ENCODE measurements around the gene OR8D2. TPM values are rescaled to one million over a fixed set of nuclear protein-coding genes. Genes with fewer than 3 reads are reported as not detected.

The OR8D2 gene
- total RNA-seq (2014; rRNA removed; shearing (Covaris generic)): not detected in 2 replicates
- polyA plus RNA-seq (2014; cell fraction: nucleus; rRNA removed): not detected in 2 replicates

- no peak for DNase-seq (ENCODE audit: extremely low read depth, low read depth)
Measured at GRCh38 chr11:124320097-124320496, at the start of gene OR8D2. Gene OR8D2, minus strand, starts transcription at chr11:124320197. Its CDS starts 0 bp downstream, at chr11:124320197.

GRCh38 chr11:124359566-124359965, 39.6 kb upstream of the OR8D2 start:
- DNase-seq (ENCODE audit: extremely low read depth, low read depth): no peak

DNA sequence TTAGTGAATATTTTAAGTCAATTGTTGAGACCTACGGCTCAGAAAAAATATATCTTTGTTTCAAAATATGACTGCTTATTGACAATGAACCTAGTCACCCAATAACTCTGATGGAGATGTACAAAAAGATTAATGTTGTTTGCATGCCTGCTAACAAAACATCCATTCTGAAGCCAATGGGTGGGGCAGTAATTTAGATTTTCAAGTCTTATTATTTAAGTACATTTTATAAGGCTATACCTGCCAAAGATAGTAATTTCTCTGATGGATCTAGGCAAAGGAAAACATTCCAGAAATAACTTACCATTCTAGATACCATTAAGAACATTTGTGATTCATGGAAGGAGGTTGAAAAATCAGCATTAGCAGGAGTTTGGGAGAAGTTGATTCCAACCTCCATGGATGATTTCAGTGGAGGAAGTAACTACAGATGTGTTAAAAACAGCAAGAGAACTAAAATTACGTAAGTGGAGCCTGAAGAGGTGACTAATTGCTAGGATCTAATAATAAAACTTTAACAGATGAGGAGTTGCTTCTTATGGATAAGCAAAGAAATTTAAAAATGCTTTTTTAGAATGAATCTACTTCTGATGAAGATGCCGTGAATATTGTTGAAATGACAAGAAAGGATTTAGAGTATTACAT, 26.4 kb upstream of the OR8D2 start:
- no peak for DNase-seq (ENCODE audit: extremely low read depth, low read depth)

DNA sequence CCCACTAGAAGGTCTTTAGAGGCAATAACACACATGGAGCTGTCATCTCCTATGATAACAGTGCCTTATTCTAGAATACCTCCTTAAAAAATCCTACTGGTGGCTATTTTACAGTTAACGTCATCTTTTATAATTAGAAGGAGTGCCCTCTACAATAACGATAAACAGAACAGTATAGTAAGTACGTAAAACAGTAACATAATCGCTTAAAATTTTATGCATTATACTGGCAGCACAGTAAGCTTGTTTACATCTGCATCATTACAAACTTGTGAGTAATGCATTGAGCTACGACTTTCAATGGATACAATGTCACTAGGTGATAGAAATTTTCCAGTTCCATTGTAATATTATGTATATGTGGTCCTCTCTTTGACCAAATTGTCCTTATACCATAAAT, 24.3 kb upstream of the OR8D2 start:
- DNase-seq (ENCODE audit: extremely low read depth, low read depth): no peak

DNA sequence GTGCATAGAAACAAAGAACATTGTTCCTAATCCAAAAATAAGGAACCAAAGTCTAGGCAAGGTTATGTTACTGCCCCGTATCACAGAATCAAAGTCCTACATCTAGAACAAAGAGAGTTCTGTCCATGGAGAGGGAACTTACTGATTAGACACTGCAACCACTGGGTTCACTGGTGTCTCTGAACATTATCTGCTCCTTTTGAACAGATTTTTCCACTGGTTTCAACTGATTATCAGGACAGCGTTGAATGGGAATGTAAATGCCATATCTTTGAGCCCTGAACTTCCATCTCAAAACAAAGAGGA, 20.1 kb upstream of the OR8D2 start:
- no peak for DNase-seq (ENCODE audit: extremely low read depth, low read depth)

DNA sequence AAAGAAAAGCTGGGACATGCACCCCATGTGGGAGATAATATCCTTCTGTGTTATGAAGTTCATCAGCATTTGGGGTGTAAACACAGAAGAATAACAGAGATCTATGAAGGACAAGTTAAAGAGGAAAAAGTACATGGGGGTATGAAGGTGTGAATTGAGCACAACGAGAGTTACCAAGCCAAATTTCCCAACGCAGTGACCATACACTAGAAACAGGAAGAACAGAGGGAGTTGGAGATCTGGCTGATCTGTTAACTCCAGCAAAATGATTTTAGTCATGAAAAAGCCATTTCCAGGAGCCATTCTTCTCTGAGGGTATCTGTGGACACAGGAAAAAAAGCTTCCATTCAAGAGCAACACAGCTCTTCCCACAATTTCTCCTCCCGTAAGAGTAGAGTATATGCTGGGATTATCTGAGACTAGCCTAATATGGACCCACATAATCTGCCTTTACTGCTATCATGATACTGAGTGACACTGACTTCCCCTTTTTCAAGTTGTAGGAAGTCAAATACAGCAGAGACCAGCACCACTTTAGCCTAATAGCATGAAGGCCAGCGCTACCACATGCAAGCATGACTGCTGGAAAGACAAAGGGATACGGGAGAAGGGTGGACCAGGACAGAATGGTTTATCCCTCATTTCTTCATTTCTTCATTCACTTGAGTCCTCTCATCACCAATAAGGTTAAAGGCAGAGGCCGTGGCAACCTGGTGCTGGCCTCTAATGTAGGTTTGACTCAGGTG, 19.6 kb upstream of the OR8D2 start:
- no peak for DNase-seq (ENCODE audit: extremely low read depth, low read depth)

- no peak for DNase-seq (ENCODE audit: extremely low read depth, low read depth)
Measured at GRCh38 chr11:124331873-124332272, 11.9 kb upstream of the OR8D2 start.

DNA sequence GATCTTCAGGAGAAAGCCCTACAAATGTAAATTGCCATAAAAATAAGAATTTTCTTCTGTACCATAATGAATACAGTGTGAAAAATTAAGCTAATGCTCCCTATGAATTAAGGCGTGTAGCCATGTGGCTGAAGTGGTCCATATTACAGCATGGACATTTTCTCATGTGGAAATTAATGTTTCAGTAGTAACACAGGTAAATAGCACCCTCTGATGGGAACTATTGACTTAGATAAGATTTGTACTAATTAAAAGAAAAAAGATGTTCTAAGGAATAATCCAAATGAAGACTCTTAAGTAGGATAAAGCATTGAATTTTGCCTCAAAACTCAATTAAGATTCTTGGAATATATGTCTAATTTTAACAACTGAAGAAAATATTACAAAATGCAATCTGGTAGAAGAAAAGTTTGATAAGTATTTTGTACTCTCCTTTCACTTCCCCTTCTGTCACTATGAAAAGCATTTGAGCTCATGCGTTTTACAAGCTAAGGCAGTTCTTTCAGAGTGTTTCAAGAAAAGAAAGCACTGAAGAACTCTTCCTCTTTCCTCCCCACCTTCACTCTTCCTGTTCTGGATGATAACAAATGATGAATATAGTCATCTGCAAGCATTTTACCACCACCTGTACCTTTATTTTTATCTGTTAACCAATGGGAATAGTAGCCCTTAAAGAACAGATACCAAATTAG, 9.9 kb upstream of the OR8D2 start:
- no peak for DNase-seq (ENCODE audit: extremely low read depth, low read depth)

- no peak for DNase-seq (ENCODE audit: extremely low read depth, low read depth)
Measured at GRCh38 chr11:124327775-124328174, 7.8 kb upstream of the OR8D2 start.

DNA sequence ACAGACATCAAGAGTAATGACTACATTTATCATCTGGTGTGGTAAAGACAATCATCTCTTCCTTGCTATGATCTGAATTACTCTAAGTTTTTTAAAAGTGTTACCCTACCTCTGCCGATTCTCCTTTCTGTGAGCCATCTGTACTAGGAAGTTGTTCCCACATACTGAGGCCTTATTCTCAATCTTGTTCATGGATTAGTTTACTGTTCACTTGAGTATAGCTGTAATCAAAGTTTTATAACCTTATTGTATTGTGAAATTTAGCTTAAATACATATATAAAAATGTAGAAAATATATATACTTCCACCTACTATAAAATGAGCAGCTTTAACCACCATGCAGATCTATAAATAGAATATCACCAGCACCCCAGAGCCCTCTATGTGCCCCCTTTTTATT, 2.4 kb upstream of the OR8D2 start:
- DNase-seq (ENCODE audit: extremely low read depth, low read depth): no peak

GRCh38 chr11:124315052-124315451, 4.9 kb downstream of the OR8D2 start:
- DNase-seq (ENCODE audit: extremely low read depth, low read depth): no peak

- no peak for DNase-seq (ENCODE audit: extremely low read depth, low read depth)
Measured at GRCh38 chr11:124313849-124314248, 6.1 kb downstream of the OR8D2 start, which contains the start of gene OR8D1. Gene OR8D1, minus strand, starts transcription at chr11:124313949. Its CDS starts 3,183 bp downstream, at chr11:124310766.

DNA sequence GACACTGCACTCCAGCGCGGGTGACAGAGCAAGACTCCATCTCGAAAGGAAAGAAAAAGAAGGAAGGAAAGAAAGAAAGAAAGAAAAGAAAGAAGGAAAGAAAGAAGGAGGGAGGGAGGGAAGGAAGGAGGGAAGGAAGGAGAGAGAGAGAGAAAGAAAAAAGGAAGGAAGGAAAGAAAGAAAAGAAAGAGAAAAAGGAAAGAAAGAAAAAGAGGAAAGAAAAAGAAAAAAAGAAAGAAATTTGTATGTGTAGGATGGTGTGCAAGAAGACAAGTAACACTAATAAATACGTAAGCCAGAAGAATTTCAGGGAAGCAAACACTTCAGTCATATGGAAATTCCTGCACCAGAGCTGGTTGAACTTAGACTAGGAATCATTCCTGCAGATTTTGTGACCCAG, 6.9 kb downstream of the OR8D2 start:
- DNase-seq (ENCODE audit: extremely low read depth, low read depth): no peak

DNA sequence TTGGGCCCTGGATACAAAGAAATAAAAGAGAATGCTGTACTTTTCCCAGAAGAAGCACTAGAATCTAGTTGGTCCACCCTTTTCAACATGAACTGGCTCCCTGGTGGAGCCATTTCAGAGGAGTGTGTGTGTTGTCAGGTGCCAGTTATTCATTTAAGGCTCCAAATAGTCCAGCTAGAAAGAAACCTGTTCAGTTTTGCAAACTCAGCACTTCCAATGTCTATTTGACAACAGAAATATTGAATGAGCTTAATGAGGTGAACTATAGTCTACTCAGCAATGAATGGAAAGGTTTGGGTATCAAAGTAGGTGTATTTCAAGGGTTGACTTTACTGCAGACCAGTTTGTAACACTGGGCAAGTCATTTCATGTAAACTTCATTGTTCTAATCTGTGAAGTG, 8.3 kb downstream of the OR8D2 start:
- no peak for DNase-seq (ENCODE audit: extremely low read depth, low read depth)

- DNase-seq (ENCODE audit: extremely low read depth, low read depth): no peak
Measured at GRCh38 chr11:124311269-124311668, 8.7 kb downstream of the OR8D2 start.

GRCh38 chr11:124310721-124311120, 9.3 kb downstream of the OR8D2 start:
- DNase-seq (ENCODE audit: extremely low read depth, low read depth): no peak

DNA sequence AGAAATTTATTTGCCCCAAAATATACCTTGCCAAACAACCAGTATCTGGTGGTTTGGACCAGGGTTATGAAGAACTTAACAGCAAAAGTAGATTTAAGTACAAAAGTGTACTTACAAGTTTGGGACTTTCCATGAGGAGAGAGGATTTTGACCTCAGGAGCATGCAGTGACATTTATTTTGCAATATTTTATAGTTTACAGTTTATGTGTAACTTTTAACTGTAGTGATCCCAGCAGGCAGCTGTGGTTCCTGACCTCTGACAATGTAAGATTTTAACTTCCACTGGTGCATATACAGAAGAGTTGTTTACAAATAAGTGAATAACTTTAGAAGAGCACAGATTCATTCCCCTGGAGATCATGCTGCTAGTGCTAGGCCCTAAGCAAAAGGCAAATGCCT, 12.9 kb downstream of the OR8D2 start:
- no peak for DNase-seq (ENCODE audit: extremely low read depth, low read depth)

GRCh38 chr11:124302347-124303125, 17.5 kb downstream of the OR8D2 start:
- no peak for DNase-seq (ENCODE audit: extremely low read depth, low read depth)

GRCh38 chr11:124301548-124301947, 18.4 kb downstream of the OR8D2 start:
- no peak for DNase-seq (ENCODE audit: extremely low read depth, low read depth)

GRCh38 chr11:124297921-124298320, 22.1 kb downstream of the OR8D2 start:
- no peak for DNase-seq (ENCODE audit: extremely low read depth, low read depth)

DNA sequence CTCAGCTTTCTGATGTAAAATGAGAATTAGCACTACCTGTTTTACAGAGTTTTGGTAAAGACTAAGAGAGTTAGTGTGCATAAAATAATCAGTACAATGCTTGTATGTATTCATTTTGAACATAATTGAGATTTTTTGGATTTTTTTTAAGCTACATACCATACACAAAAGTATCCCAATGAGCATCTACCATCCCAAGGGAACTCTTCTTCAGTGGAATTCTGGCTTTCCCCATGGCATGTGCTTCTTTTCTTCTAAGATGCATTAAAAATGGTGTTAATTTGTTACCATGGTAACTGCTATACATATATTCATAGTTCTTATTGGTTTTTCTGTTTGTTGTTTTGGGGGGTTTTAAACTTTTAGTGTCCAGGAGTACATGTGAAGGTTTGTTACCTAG, 24.0 kb downstream of the OR8D2 start:
- DNase-seq (ENCODE audit: extremely low read depth, low read depth): no peak

All from NCI-H460 (cell line).